DND-41 (cell line): ENCODE results near the gene HAUS7.

Source experiments
- ATAC-seq: fragments of 200-7000 bp; cut with Tn5 transposase; 3 replicates; pipeline ENCODE4 v1.9.1; 2021; ENCODE audit warnings: low read depth; ENCODE audit not compliant: insufficient read depth
- DNase-seq: peaks from one replicate; pipeline ENCODE4 v3.0.0-alpha.2; 2020
- H2AFZ ChIP-seq: 2 replicates; pipeline ENCODE4 v1.6.0; 2012; ENCODE audit warnings: low read depth, low read length
- H3K27ac ChIP-seq: 2 replicates; pipeline ENCODE4 v1.5.1; 2012; ENCODE audit warnings: low read length, inconsistent platforms
- H3K27me3 ChIP-seq: fragments of 200-600 bp; sonication (generic); 2 replicates; pipeline ENCODE4 v1.6.0; 2012; ENCODE audit warnings: low read length, mild to moderate bottlenecking, inconsistent platforms; ENCODE audit not compliant: insufficient read depth, poor library complexity
- H3K36me3 ChIP-seq: 2 replicates; pipeline ENCODE4 v1.5.1; 2012; ENCODE audit warnings: low read length, inconsistent platforms; ENCODE audit not compliant: insufficient read depth
- H3K4me1 ChIP-seq: 2 replicates; pipeline ENCODE4 v1.5.1; 2012; ENCODE audit warnings: mild to moderate bottlenecking, low read length; ENCODE audit not compliant: insufficient read depth
- H3K4me2 ChIP-seq: 2 replicates; pipeline ENCODE4 v1.6.0; 2012; ENCODE audit warnings: mild to moderate bottlenecking, moderate library complexity, low read length, inconsistent platforms; ENCODE audit not compliant: insufficient read depth
- H3K4me3 ChIP-seq, 2 experiments: fragments of 200-600 bp in 1 of 2; shearing (Covaris generic) in 1 of 2; 2 replicates each; pipeline ENCODE4 v1.5.1; 2012 to 2016; ENCODE audit warnings: inconsistent platforms in 2 of 2, low read length in 2 of 2, mild to moderate bottlenecking in 2 of 2, low read depth in 1 of 2, moderate library complexity in 1 of 2
- H3K79me2 ChIP-seq: 2 replicates; pipeline ENCODE4 v1.6.0; 2012; ENCODE audit warnings: low read length, inconsistent platforms; ENCODE audit not compliant: insufficient read depth
- H3K9ac ChIP-seq: 2 replicates; pipeline ENCODE4 v1.6.0; 2012; ENCODE audit warnings: low read depth, mild to moderate bottlenecking, inconsistent platforms, low read length, moderate library complexity
- H3K9me3 ChIP-seq: 2 replicates; pipeline ENCODE4 v1.5.1; 2012; ENCODE audit warnings: low read length, moderate library complexity, mild to moderate bottlenecking, inconsistent platforms; ENCODE audit not compliant: insufficient read depth, severe bottlenecking
- H4K20me1 ChIP-seq: 2 replicates; pipeline ENCODE4 v1.6.0; 2012; ENCODE audit warnings: low read length; ENCODE audit not compliant: insufficient read depth
- CTCF ChIP-seq: IDR thresholded peaks from 2 replicates; pipeline ENCODE4 v1.5.1; 2012; ENCODE audit warnings: borderline replicate concordance, low read length, moderate library complexity, mild to moderate bottlenecking; ENCODE audit not compliant: poor library complexity, severe bottlenecking; ENCODE audit errors: extremely low read depth
- EZH2 ChIP-seq: IDR thresholded peaks from 3 replicates; pipeline ENCODE4 v1.6.1; 2012; ENCODE audit warnings: borderline replicate concordance, low read depth, mild to moderate bottlenecking, moderate library complexity, low read length, inconsistent platforms; ENCODE audit not compliant: severe bottlenecking

HAUS7 gene

GRCh38 chrX:153481043-153481442 is 10.7 kb upstream of the HAUS7 start:
- Histone ChIP-seq H3K9me3 (no peaks in the 10 kb centered on the region), H4K20me1 (no peaks in the 10 kb centered on the region), H3K4me3 (no peak overlapping the region), H3K36me3 (no peaks in the 10 kb centered on the region), H3K4me1 (no peaks in the 10 kb centered on the region), H2AFZ (no peak overlapping the region), H3K27ac (no peak overlapping the region), H3K9ac (no peak overlapping the region), H3K27me3 (no peaks in the 10 kb centered on the region), H3K79me2 (no peaks in the 10 kb centered on the region), H3K4me2 (no peak overlapping the region)
- DNase-seq (no peak), ATAC-seq (no peak)
- TF ChIP-seq EZH2 (no peak), CTCF (no peak)

- DNase-seq (no peak), ATAC-seq (no peak)
Measured at GRCh38 chrX:153478746-153479145, 8.4 kb upstream of the HAUS7 start.

GRCh38 chrX:153477901-153478300 is 7.5 kb upstream of the HAUS7 start:
- ATAC-seq (no peak), DNase-seq (no peak)

More at GRCh38 chrX:153478746-153479145, 8.4 kb upstream of the HAUS7 start:
- H3K4me1 ChIP-seq = no peaks in the 10 kb centered on the region
- no peak for TF ChIP-seq EZH2
- TF ChIP-seq CTCF = no peak
- no peak overlapping the region for H3K9ac ChIP-seq
- no peak overlapping the region for H3K27ac ChIP-seq
- no peaks in the 10 kb centered on the region for H3K9me3 ChIP-seq
- H3K4me3 ChIP-seq = no peak overlapping the region
- no peaks in the 10 kb centered on the region for H3K79me2 ChIP-seq
- H3K36me3 ChIP-seq = no peaks in the 10 kb centered on the region
- H3K4me2 ChIP-seq = no peak overlapping the region
- H4K20me1 ChIP-seq = no peaks in the 10 kb centered on the region
- H3K27me3 ChIP-seq = no peaks in the 10 kb centered on the region
- no peak overlapping the region for H2AFZ ChIP-seq

More at GRCh38 chrX:153477901-153478300, 7.5 kb upstream of the HAUS7 start:
- Histone ChIP-seq H3K4me1 (no peaks in the 10 kb centered on the region), H3K4me2 (no peak overlapping the region), H2AFZ (no peak overlapping the region), H3K4me3 (no peak overlapping the region), H4K20me1 (no peaks in the 10 kb centered on the region), H3K27me3 (no peaks in the 10 kb centered on the region), H3K9ac (no peak overlapping the region), H3K79me2 (no peaks in the 10 kb centered on the region), H3K36me3 (no peaks in the 10 kb centered on the region), H3K9me3 (no peaks in the 10 kb centered on the region), H3K27ac (no peak overlapping the region)
- TF ChIP-seq EZH2 = no peak
- no peak for TF ChIP-seq CTCF
